HG03469 (cell line): ENCODE data around the gene FAM131C.

Experiments used
- ATAC-seq: cut with Tn5 transposase; IDR thresholded peaks from one replicate; pipeline ENCODE4 v1.9.1; 2021; ENCODE audit warnings: mild to moderate bottlenecking, moderate library complexity, moderate number of reproducible peaks; ENCODE audit not compliant: unreplicated experiment

The FAM131C gene, protein sequence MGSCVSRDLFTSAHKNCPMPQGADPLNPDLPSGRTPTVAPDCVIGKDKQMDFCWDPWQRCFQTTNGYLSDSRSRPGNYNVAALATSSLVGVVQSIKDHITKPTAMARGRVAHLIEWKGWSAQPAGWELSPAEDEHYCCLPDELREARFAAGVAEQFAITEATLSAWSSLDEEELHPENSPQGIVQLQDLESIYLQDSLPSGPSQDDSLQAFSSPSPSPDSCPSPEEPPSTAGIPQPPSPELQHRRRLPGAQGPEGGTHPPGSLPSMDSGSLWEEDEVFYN

DNA sequence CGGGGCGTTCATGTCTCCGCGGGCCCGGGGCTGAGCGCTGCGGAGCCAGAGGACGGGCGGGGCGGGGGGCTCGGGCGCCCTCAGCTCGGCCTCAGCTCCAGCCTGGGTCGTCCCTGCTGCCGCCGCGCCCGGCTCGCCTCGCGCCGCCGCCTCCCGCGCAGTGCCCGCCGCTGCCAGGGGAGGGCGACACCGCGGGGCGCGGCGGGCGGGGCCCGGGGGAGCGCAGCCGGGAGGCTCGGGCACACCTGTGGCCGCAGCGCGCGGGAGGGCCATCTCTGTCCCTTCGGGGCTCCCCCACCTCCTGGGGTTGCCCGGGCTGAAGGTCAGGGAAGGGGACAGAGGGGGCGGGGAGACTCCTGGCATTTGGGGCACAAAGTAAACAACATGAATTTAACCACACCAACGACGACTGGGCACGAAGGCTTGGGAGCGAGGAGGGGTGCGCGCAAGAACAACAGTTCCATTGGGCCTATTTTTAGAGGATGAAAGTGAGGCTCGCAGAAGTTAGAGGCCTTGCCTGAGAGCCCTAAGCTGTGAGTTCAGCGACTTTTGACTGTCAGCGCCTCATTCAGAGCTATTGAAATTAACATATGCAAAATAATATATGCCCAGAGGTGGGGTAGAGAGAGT lies at the start of gene FAM131C:
Gene FAM131C, minus strand, starts transcription at position 162 of the 630 bp plus-strand sequence. CDS start 209 bp downstream, outside the sequence.
- no peak for ATAC-seq

DNA sequence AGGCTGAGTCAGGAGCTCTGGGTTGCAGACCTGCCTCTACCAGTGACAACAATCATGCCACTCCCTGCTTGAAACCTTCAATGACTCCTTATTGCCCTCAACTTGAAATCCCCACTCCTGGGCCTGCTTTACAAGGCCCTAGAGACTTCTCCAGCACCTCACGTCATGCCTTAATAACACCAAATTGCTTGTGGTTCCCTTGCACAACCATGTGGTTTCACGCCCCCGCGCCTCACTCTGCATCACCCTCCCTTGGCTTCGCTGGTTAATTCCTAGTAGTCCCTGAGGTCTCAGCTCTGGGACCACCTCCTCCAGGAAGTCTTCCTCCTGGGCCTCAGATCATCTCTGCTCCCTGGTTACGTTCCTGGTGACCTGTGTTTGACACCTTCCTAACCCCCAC lies 49.5 kb upstream of the FAM131C start:
- no peak for ATAC-seq

DNA sequence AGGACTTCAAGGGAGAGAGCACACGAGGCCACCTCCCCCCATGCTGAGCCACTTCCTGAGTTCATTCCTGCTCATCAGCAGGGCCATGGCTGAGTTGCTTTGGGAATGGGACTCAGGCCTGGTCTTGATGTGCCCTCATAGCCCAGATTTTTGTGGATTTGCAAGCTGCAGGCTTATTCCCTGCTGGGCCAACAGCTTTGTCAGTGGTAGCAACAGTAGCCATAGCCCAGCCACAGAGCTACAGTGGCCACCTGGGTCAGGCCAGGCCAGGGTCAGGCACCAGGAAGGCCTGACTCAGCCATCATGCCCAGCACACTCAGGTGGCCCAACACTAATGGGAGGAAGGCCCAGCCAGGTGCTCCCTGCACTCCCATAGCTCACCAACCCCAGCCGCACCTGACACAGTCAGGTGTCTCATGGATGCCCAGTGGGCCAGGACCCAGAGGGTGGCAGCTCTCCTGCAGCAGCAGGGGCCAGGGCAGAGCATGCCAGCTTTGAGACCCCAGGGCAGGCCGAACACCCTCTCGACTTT lies 49.0 kb upstream of the FAM131C start:
- ATAC-seq: no peak

DNA sequence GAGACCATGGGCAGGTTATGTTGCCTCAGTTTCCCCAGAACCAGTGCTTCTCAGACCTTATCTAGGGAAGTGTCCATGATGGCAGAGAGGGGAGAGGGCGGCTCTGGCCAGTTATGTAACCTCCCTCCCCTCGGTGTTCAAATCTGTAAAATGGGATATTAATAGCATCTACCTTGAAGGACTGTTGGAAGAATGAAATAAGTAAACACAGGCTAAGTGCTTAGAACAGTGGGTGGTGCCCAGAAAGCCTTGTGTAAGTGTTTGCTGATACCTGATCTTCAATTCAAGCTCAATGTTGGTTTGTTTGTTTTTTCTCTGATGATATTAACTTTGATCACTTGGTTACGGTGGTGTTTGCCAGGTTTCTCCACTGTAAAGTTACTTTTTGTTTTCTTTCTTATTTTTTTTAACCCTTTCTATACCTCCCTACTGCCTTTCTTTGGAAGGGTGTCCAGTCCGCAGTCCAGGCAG lies 47.5 kb upstream of the FAM131C start:
- no peak for ATAC-seq

DNA sequence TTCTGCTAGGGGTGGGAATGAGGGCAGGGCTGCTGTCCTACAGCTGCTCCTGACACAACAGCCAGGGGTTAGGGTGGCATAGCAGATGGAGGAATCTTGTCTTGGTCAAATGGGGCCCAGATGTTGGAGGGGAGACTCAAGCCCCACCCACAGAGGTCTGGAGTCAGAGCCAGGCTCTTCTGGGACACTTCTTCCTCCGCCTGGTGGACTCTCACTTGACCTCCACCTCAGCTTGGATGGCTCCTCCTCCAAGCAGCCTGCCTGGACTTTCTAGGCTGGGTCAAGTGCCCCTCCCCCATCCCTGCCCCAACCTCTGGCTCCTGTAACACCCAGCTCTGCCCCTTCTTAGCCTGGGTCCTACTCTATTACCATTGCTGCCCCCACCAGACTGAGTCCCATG lies 47.0 kb upstream of the FAM131C start:
- no peak for ATAC-seq

DNA sequence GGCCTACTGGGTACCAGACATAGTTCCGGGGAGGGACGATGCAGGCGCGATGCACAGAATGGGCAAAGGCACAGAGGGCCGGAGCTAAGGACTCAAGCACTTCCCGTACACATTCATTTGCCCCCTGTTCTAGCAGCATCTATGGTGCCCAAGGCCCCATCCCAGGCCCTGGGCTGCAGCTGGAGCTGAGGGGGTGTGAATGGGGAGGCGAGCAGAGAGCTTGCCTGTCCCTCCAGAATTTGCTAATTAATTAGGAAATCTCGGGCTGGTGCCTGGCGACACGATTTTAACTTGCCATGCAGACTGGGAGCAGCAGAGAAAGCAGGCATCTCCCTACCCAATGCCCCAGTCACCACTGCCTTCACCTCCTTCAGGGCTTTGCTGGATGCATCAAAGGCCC lies 46.5 kb upstream of the FAM131C start:
- no peak for ATAC-seq

DNA sequence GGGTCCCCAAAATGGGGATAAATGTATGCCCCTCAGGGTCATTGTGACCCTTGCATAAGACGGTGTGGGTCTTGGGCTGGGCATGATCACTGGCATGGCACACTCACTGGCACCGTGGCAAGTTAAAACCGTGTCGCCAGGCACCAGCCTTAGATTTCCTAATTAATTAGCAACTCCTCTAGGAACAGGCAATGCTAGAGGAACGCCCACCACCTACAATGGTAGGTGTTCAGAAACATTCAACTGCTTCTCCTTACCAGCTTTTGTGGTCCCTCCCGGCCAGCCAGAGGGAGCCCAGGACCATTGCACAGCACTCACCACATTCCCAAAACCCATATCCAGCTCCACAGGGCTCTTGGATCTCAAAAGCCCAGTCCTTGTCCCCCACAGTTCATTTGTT lies 46.1 kb upstream of the FAM131C start:
- no peak for ATAC-seq

DNA sequence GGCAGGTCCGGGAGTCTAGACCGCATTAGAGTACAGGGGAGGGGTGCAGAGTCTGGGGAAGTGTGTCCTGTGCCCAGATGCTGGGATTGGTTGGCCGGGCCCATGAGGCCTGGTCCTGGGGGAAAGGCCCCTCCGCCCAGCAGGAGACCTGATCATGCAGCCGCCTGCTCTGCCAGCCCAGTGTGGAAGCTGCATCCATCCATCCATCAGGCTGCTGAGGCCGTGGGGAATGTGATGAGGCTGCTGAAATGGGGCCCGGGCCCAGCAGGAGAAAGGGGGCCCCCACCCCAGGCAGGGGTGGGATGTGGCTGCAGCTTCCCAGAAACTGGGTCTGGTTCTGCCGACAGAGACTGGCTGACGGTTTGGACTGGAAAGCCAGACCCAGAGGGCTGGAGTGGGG lies 45.3 kb upstream of the FAM131C start:
- ATAC-seq: no peak

DNA sequence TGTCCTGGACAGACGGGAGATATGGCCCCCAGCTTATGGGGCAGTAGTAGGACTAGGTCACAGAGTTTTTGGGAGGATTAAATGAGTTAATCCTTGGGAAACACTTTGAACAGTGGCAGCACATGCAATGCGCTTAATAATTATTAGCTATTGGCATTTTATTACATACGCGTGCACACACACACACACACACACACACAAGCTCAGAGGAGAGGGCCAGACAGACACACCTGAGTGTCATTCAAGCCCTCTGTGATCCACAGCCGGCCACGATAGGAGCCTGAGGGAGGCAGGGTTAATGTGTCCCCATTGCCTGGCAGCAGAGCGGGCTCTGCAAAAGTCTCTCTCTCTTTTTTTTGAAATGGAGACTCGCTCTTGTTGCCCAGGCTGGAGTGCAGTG lies 44.5 kb upstream of the FAM131C start:
- ATAC-seq: no peak

DNA sequence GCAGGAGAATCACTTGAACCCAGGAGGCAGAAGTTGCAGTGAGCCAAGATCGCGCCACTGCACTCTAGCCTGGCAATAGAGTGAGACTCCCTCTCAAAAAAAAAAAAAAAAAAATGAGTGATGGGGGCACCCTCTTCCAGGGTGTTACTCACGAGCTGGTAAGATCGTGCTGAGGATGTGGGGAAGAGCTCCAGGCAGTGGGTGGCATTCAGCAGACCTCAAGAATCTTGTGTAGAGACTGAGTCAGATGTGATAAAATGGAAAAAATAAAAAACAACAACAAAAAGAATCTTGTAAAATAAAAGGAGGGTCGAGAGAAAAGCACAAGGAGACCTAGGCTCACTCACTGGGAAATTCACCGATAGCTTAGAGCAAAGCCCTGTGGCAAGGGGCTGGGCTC lies 43.9 kb upstream of the FAM131C start:
- ATAC-seq: no peak

DNA sequence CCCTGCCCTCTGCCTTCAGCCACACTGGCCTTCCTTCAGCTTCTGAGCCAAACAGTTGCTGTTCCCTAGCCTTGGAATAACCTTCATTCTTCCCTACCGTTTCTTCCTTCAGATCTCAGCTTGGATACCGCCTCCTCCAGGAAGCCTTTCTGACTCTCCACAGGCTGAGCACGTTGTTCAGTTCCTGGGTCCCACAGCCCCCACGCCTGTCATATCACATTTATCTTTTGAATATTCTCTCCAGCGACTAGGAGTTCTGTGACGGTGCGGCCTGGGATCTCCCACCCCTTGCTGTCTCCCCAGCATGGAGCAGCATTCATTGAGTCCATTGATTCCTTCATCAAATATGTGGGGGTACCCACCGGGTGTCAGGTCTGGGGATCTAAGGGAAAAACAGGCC lies 43.2 kb upstream of the FAM131C start:
- no peak for ATAC-seq

DNA sequence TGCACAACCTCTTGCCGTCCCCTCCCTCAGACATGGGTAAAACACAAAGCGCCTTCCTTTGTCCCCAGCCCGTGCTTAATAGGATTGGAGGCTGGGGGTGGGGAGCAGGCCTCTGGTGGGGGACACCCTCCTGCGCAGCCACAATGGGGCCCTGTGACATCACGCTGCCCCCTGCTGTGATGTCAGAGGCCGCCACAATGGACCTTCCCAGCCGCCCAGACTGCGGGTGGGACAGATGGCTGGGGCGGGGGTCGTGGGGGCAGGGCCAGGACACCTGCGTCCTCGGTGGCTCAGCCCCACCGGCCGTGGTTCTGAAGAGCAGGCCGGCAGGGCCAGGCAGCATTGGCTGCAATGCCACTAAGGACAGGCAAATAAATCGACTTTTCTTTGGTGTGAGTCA lies 42.6 kb upstream of the FAM131C start:
- no peak for ATAC-seq

DNA sequence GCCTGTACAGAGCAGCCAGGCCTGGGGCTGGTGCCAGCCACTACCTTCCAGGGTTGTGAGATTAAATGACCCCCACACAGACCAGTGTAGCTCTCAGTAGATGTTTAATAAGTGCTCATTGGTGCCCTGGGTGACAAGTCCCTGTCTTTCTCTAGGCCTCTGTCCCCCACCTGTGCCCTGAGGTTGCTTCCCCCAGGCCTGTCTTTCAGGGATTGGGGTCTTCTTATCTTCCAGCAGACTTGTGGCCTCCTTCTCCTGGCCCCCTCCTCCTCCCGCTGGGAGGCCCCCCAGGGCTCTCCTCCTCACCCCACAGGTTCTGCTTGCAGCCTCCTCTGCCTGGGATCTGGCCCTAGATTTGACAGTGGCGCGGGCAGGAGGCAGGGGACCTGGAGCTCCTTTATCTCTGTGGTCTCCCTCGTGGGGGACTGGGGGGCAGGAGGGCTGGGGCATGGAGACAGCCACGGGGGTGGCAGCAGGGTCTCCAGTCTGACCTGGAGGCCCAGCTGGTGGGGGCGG lies 42.1 kb upstream of the FAM131C start:
- no peak for ATAC-seq

DNA sequence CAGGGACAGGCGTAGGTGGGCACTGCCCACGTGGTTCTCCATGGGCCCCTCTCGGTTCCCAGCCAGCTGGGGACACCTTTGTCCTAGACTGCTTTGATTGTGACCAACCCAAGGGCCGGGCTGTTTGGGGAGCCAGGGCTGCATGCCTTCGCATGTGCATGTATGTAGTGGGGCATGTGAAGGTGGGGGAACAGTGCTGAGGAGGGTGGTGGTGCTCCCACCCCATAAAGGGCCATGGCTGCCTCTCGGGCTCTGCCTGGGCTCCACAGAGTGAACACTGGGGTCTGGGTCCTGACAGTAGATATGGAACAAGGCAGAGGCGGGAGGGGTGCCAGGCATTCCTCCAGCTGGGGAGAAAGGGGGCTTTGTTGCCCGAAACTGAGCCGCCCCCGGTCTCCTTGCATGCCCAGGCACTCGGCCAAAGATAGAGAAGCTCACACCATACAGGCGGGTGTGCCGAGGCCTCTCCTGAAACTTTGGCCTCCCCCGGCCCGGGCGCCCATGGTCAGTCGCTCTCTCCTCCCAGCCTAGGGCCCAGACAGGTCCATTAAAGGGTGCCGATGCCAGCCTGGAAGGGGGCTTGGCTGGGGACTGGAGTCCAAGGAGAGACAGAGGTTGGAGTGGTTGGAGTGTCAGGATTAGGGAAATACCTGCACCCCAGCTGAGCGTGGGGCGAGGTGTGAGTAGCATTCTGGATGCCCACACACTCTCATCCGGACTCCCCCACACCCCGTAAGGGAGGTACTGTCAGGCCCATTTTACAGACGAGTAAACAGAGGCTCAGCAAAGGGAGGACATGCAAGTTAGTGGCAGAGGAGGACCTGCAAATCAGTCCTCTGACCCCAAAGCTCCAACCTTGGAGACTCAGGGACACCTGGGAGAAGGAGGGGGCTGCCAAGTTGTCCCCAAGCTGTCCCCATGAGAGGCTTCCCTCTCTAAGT lies 41.3 kb upstream of the FAM131C start:
- no peak for ATAC-seq

DNA sequence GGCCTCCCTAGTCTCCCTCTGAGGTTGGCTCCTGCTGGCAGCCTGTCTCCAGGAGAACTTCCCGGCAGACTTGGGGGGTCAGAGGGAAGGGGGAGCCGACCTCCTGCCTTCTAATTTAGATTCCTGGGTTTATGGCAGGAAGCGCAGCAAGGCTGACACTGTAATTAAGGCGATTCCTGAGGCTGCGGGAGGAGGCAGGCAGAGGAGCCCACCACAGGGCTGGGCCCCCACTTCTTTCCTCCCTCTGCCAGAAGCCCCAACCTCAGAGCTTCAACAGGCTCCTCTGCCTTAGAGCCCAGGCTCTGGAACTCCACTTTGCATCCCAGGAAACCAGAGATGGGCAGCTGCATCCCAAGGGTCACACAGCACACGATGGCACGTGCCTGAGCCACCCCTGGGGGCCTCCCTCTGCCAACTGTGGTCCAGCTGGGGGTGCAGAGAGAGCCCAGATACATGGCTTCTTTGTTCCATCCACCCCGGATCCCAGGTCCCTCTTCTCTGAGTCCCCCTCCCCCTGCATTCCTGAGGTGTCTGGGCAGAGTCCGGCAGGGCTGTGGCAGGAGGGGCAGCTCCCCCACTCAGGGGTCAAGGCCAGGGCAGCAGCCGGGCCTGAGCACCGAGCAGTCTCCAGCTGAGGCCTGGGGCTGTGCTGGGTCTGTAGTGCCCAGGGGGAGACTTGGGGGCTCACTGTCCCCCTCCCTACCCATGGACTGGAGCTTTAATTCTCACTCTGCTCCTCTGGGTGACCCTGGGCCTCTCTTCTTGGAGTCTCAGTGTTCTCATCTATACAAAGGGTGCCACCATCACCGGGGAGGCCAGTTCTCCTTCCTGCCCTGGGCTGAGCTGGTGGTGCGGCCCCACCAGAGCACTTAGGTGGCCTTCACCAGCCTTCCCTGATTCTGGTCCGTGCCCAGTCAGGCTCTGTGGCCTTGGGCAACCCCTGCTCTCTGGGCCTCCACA lies 39.4 kb upstream of the FAM131C start:
- no peak for ATAC-seq

DNA sequence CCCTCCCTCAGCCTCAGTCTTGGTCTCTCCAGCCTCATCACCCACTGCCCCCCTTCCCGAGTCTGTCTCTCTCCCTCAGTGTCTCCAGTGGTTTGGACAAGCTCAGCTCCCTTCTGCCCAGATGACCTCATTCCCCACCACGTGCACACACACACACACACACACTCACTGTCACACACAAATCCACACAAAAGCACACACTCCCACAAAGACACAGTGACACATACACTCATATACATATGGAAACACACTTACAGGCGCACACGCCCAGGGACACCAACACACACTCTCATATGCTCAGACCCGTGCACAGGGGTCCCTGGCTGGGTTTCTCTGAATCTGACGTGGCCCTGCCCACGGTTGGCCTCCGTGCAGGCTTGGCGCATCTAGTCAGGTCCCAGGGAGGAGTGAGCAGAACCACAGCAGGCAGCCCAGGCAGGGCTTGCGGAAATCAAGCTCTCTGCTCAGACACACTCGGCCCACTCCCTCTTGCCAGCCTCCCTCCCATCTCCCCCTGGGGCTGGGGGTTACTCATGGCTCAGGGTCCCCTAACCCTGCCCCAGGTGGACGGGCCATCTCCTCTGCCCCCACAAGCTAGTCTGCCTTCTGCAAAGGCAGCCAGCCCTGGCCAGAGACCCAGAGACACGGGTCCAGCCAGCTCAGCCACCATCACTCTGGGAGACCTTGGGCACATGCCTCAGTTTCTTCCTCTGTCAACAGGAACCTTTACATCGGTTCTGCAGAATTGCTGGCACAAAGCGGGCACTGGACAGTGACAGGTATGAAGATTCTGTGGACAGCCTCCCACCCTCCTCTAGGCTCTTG lies 38.5 kb upstream of the FAM131C start:
- ATAC-seq: no peak

DNA sequence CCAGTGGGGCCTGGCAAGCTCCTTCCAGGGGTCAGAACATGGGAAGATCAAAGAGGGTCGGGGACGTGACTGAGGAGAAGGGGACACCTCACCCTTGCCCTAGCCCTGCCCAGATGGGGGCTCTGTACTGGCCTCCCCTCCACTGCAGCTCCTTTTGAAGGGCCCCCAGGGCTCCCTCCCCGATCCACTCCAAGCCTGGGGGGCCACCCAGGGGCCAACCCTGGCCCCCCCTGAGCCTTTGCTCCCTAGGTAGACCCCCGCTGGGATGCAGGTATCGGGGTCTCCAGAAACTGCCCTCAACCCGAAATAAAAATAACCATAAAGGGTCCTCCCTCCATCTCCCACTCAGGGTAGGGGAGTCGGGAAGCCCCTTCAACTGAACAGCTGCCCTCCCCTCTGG lies 37.4 kb upstream of the FAM131C start:
- ATAC-seq: no peak

DNA sequence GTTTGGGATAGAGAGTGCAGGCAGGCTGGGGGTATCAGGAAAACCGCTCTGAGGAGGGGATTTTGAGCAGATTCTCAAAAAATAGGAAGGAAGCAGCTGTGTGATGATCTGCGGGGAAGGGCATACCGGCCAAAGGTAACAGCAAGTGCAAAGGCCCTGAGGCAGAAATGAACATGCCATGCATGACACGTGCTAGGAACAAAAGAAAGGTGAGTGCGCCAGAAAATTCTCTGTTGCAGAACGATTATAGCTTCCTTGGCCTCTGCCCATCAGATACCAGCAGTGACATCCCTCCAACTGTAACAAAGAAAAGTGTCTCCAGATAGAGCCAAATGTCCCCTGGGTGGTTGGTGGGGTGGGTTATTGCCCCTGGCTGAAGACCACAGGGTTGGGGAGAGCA lies 37.0 kb upstream of the FAM131C start:
- ATAC-seq: no peak

DNA sequence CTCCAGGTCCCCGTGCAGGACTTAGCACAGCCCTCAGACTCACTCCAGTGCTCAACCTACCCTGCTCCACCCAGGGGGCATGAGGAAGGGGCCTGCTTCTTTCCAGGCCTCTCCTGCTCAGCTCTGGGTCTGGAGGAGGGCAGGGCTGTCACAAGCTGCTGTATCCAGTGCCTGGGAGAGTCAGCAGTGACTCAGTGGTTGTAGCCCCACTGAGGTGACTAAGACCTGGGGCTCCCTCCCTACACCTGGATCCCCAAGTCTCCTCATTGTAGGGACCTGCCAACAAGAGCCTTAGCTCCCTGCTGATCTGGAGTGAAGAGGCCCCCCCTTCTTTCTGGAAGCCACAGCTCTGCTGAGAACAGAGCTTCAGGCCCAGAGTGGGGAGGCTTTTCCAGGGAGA lies 36.1 kb upstream of the FAM131C start:
- no peak for ATAC-seq
